ENCODE data around the gene LDLRAD4.

DNA sequence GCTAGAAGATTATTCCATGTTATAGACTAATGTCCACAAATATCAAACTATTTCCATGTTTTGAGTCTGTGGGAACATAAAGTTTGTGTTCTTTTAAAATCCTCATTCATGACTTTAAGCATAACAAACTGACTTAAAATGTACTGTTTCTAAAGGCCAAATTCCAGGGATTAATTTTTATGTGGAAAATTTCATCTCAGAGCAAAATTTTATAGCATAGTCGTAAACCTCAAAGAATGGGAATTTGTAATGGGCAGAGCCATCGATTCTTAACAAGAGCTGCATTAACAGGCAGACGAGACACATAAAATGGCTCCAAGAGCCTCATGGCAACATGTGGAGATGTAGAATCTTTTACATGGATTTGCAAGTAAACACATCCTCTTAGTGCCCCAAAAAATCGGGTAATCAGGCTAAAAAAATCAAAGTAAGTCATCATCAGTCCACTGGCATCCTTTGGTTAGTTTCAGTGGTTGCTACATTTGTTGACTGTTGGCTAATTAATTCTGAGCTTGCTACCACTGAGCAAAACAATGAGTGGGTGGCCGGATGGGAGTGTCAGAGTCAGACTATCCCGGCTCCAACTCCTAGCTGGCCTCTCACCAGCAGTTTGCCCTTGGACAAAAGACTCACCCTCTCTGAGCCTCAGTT is 388.2 kb downstream of the LDLRAD4 start:
- TF ChIP-seq, protein P1, sequence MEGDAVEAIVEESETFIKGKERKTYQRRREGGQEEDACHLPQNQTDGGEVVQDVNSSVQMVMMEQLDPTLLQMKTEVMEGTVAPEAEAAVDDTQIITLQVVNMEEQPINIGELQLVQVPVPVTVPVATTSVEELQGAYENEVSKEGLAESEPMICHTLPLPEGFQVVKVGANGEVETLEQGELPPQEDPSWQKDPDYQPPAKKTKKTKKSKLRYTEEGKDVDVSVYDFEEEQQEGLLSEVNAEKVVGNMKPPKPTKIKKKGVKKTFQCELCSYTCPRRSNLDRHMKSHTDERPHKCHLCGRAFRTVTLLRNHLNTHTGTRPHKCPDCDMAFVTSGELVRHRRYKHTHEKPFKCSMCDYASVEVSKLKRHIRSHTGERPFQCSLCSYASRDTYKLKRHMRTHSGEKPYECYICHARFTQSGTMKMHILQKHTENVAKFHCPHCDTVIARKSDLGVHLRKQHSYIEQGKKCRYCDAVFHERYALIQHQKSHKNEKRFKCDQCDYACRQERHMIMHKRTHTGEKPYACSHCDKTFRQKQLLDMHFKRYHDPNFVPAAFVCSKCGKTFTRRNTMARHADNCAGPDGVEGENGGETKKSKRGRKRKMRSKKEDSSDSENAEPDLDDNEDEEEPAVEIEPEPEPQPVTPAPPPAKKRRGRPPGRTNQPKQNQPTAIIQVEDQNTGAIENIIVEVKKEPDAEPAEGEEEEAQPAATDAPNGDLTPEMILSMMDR (IDR thresholded peaks at IDR 0.05) = no peak
- no peak for TF ChIP-seq POLR2A (IDR thresholded peaks at IDR 0.05)
